ENCODE results near the gene PTGR3. TPM values are rescaled to one million over a fixed set of nuclear protein-coding genes. Genes with fewer than 3 reads are reported as not detected.
"Not testable (repeated sequence)": the region's sequence is repeated elsewhere in the genome, so short reads cannot be mapped to it uniquely, and the experiment has no call there.

PTGR3 gene
- total and polyA plus RNA-seq, 8 donors = 9.9 to 45.5 (median 15.7) TPM

- H3K27me3 ChIP-seq = no peaks in the 10 kb centered on the region
- TF ChIP-seq POLR2AphosphoS5 (IDR thresholded peaks at IDR 0.05) (no peak), EP300 (IDR thresholded peaks at IDR 0.05) (no peak), POLR2A (IDR thresholded peaks at IDR 0.05) (no peak)
- H3K4me3 ChIP-seq = no peak overlapping the region
- intact Hi-C loops (cut with DNase I; ENCODE audit: low total_unique reads) = no loop called here
- H3K27ac ChIP-seq = no peak overlapping the region
- no peak for DNase-seq
- peaks cover 0 to 13% (median 3%) of the 10 kb centered on the region in 4 donors for H3K4me1 ChIP-seq
- no peaks in the 10 kb centered on the region for H3K9me3 ChIP-seq
- no peaks in the 10 kb centered on the region for H3K36me3 ChIP-seq
- WGBS, 5 donors = 73 to 84% (median 79%) methylated on average over 7 of the region's 7 CpGs
Observed at GRCh38 chr18:75192899-75193298, 16.0 kb downstream of the PTGR3 start.

- no peak for DNase-seq
- no peak overlapping the region for H3K4me3 ChIP-seq
- H3K27ac ChIP-seq = no peak overlapping the region
- 83 to 96% (median 89%) methylated on average over 1 to 6 of the region's 6 CpGs for WGBS, 5 donors
- H3K36me3 ChIP-seq = no peaks in the 10 kb centered on the region
- TF ChIP-seq CTCF (IDR thresholded peaks at IDR 0.05) = no peak
- no peak for TF ChIP-seq EP300 (IDR thresholded peaks at IDR 0.05)
- no peak for TF ChIP-seq POLR2AphosphoS5 (IDR thresholded peaks at IDR 0.05)
- no peak for TF ChIP-seq POLR2A (IDR thresholded peaks at IDR 0.05)
- intact Hi-C loops (cut with DNase I; ENCODE audit: low total_unique reads) = no loop called here
- H3K27me3 ChIP-seq = no peaks in the 10 kb centered on the region
- H3K9me3 ChIP-seq = no peaks in the 10 kb centered on the region
- peaks cover 0 to 13% (median 3%) of the 10 kb centered on the region in 4 donors for H3K4me1 ChIP-seq
Observed at GRCh38 chr18:75189696-75190095, 19.2 kb downstream of the PTGR3 start.

- intact Hi-C loops (cut with DNase I; ENCODE audit: low total_unique reads); H3K4me3 ChIP-seq; H3K36me3 ChIP-seq; H3K27ac ChIP-seq; H3K9me3 ChIP-seq; H3K27me3 ChIP-seq; DNase-seq: not testable (repeated sequence)
- 78 to 94% (median 80%) methylated on average over 4 of the region's 4 CpGs for WGBS, 5 donors
- peaks cover 0 to 14% (median 3%) of the 10 kb centered on the region in 4 donors for H3K4me1 ChIP-seq
Observed at GRCh38 chr18:75187702-75188101, 21.2 kb downstream of the PTGR3 start.

GRCh38 chr18:75185460-75185859, 23.5 kb downstream of the PTGR3 start:
- WGBS, 5 donors = 68 to 78% (median 70%) methylated on average over 3 of the region's 3 CpGs
- H3K4me3 ChIP-seq = no peak overlapping the region
- H3K4me1 ChIP-seq = peaks cover 0 to 11% (median 0%) of the 10 kb centered on the region in 4 donors
- no peak overlapping the region for H3K27ac ChIP-seq
- no peaks in the 10 kb centered on the region for H3K27me3 ChIP-seq
- intact Hi-C loops (cut with DNase I; ENCODE audit: low total_unique reads) = no loop called here
- DNase-seq = no peak
- no peaks in the 10 kb centered on the region for H3K9me3 ChIP-seq
- no peak for TF ChIP-seq CTCF (IDR thresholded peaks at IDR 0.05)
- TF ChIP-seq POLR2AphosphoS5 (IDR thresholded peaks at IDR 0.05) = no peak
- no peak for TF ChIP-seq EP300 (IDR thresholded peaks at IDR 0.05)
- no peak for TF ChIP-seq POLR2A (IDR thresholded peaks at IDR 0.05)
- no peaks in the 10 kb centered on the region for H3K36me3 ChIP-seq

- WGBS, 5 donors = 89 to 94% (median 93%) methylated on average over 14 of the region's 14 CpGs
- no peak overlapping the region for H3K4me3 ChIP-seq
- intact Hi-C loops (cut with DNase I; ENCODE audit: low total_unique reads) = no loop called here
- TF ChIP-seq POLR2A (IDR thresholded peaks at IDR 0.05) = no peak
- no peak for TF ChIP-seq CTCF (IDR thresholded peaks at IDR 0.05)
- TF ChIP-seq EP300 (IDR thresholded peaks at IDR 0.05) = no peak
- TF ChIP-seq POLR2AphosphoS5 (IDR thresholded peaks at IDR 0.05) = no peak
- H3K27ac ChIP-seq = no peak overlapping the region
- no peaks in the 10 kb centered on the region for H3K9me3 ChIP-seq
- no peaks in the 10 kb centered on the region for H3K36me3 ChIP-seq
- no peak for DNase-seq
- peaks cover 0 to 11% (median 0%) of the 10 kb centered on the region in 4 donors for H3K4me1 ChIP-seq
- H3K27me3 ChIP-seq = no peaks in the 10 kb centered on the region
Observed at GRCh38 chr18:75183973-75184493, 24.9 kb downstream of the PTGR3 start.
